ENCODE measurements around the gene DUXB.

DUXB gene

GRCh38 chr16:75660321-75660720, 40.9 kb downstream of the DUXB start:
- FAIRE-seq: no peak

- FAIRE-seq: no peak
Observed at GRCh38 chr16:75658175-75658574, 43.1 kb downstream of the DUXB start.

GRCh38 chr16:75653922-75654321, 47.3 kb downstream of the DUXB start:
- no peak for FAIRE-seq

GRCh38 chr16:75648265-75649076, 52.8 kb downstream of the DUXB start:
- no peak for FAIRE-seq

- no peak for FAIRE-seq
Observed at GRCh38 chr16:75647492-75648264, 53.6 kb downstream of the DUXB start, which contains the start of the genes KARS1 and TERF2IP. Gene KARS1, minus strand, starts transcription at chr16:75647665. Its CDS starts 26 bp downstream, at chr16:75647639. Gene TERF2IP, plus strand, starts transcription at chr16:75647773. Its CDS starts 110 bp downstream, at chr16:75647883.

GRCh38 chr16:75647112-75647491, 54.2 kb downstream of the DUXB start:
- no peak for FAIRE-seq

GRCh38 chr16:75644240-75645012, 56.8 kb downstream of the DUXB start:
- no peak for FAIRE-seq
